CD4-positive, alpha-beta memory T cell (primary cell): ENCODE measurements around the gene MAP1B. TPM values are rescaled to one million over a fixed set of nuclear protein-coding genes. Genes with fewer than 3 reads are reported as not detected.

Experiments
- CTCF ChIA-PET: fragments of 350-600 bp; sonication (Branson Sonifier 250); formaldehyde crosslinking; loops from one replicate; lab custom pipeline; 2021; ENCODE audit warnings: inconsistent platforms; ENCODE audit not compliant: partially characterized antibody; lab: Charles Lee
- POLR2A ChIA-PET: fragments of 350-600 bp; sonication (Branson Sonifier 250); formaldehyde crosslinking; loops from one replicate; lab custom pipeline; 2021; ENCODE audit not compliant: partially characterized antibody; lab: Charles Lee
- DNase-seq, 5 donors: peaks; one replicate each; pipeline versions ENCODE4 v3.0.0 to v3.0.0-alpha.2; 2020 to 2022; ENCODE audit warnings: mixed read lengths in 1 of 5
- H3K27ac ChIP-seq: one replicate; pipeline ENCODE4 v1.7.0; 2013; ENCODE audit warnings: low read depth, low read length
- H3K27me3 ChIP-seq: 2 replicates; pipeline ENCODE4 v1.7.0; 2013; ENCODE audit warnings: mild to moderate bottlenecking, low read length, moderate library complexity; ENCODE audit not compliant: insufficient read depth
- H3K36me3 ChIP-seq: 2 replicates; pipeline ENCODE4 v1.7.0; 2013; ENCODE audit warnings: mild to moderate bottlenecking, low read length, moderate library complexity; ENCODE audit not compliant: insufficient read depth
- H3K4me1 ChIP-seq: 2 replicates; pipeline ENCODE4 v1.7.0; 2013; ENCODE audit warnings: mild to moderate bottlenecking, low read length, moderate library complexity; ENCODE audit not compliant: insufficient read depth
- H3K4me3 ChIP-seq, 2 donors: one replicate each; pipeline ENCODE4 v1.7.0; 2013; ENCODE audit warnings: low read length in 2 of 2, mild to moderate bottlenecking in 1 of 2
- H3K9me3 ChIP-seq, 2 donors: one replicate each; pipeline ENCODE4 v1.7.0; 2013; ENCODE audit warnings: low read length in 2 of 2, control low read depth in 1 of 2; ENCODE audit not compliant: control insufficient read depth in 1 of 2
- H3K27ac Mint-ChIP-seq, 7 donors: one replicate each; pipeline ENCODE4 v1.8.0; 2020 to 2021; ENCODE audit warnings: mixed read lengths in 7 of 7, mild to moderate bottlenecking in 6 of 7, inconsistent platforms in 3 of 7, moderate library complexity in 3 of 7
- H3K27me3 Mint-ChIP-seq, 2 donors: one replicate each; pipeline ENCODE4 v1.8.0; 2020 to 2021; ENCODE audit warnings: mixed read lengths in 2 of 2
- H3K36me3 Mint-ChIP-seq, 2 donors: one replicate each; pipeline ENCODE4 v1.8.0; 2020 to 2021; ENCODE audit warnings: mixed read lengths in 2 of 2, inconsistent platforms in 1 of 2, mild to moderate bottlenecking in 1 of 2
- H3K4me1 Mint-ChIP-seq, 4 donors: one replicate each; pipeline ENCODE4 v1.8.0; 2020 to 2021; ENCODE audit warnings: mixed read lengths in 4 of 4, mild to moderate bottlenecking in 1 of 4
- H3K4me3 Mint-ChIP-seq, 8 donors: one replicate each; pipeline ENCODE4 v1.8.0; 2020 to 2021; ENCODE audit warnings: mixed read lengths in 8 of 8, mild to moderate bottlenecking in 7 of 8, moderate library complexity in 6 of 8, inconsistent platforms in 3 of 8
- H3K9me3 Mint-ChIP-seq, 8 donors: one replicate each; pipeline ENCODE4 v1.8.0; 2020 to 2021; ENCODE audit warnings: mixed read lengths in 8 of 8, mild to moderate bottlenecking in 5 of 8, inconsistent platforms in 3 of 8, moderate library complexity in 1 of 8
- intact Hi-C: fragments of 100-400 bp; cut with micrococcal nuclease; formaldehyde crosslinking; loops from one replicate; pipeline ENCODE4 v1.15.1; 2023
- polyA plus RNA-seq, 2 donors: library from polyadenylated mRNA; unstranded; fragments of 300-500 nt; fragmentation: Illumina TruSeq; gene quantifications; one replicate each; pipeline ENCODE4 v1.2.3, GENCODE V29; 2021
- total RNA-seq, 2 experiments: library from RNA; stranded (reverse); gene quantifications; one replicate each; pipeline ENCODE4 v1.2.3, GENCODE V29; 2021

MAP1B gene
- total and polyA plus RNA-seq, 4 experiments from 2014 or later, result 0.13 to 0.25 TPM; not detected in 2

- intact Hi-C loops, result loop anchor here (1.0 kb wide), 1 partner anchor 109 kb away; no protein-coding TSS in a partner anchor
- Mint-ChIP-seq H3K9me3 (no peaks in the 10 kb centered on the region), H3K27me3 (no peaks in the 10 kb centered on the region), H3K27ac (peak overlapping the region in 1 of 7 donors; percentile 37), H3K36me3 (peaks cover 2 to 14% of the 10 kb centered on the region in 2 donors), H3K4me1 (peaks cover 6 to 16% (median 15%) of the 10 kb centered on the region in 4 donors), H3K4me3 (no peak overlapping the region)
- Histone ChIP-seq H3K36me3 (no peaks in the 10 kb centered on the region), H3K4me3 (no peak overlapping the region), H3K27ac (no peak overlapping the region), H3K27me3 (no peaks in the 10 kb centered on the region), H3K9me3 (no peaks in the 10 kb centered on the region), H3K4me1 (no peaks in the 10 kb centered on the region)
- DNase-seq, result no peak
- POLR2A ChIA-PET, result no interaction called here
- CTCF ChIA-PET, result interaction anchor here (1.4 kb wide), 1 partner anchor 19 kb away, joined by 3 read pairs; no protein-coding TSS in a partner anchor
These were observed 138.8 kb downstream of the MAP1B start for GRCh38 chr5:72245951-72246532.

- no peak for DNase-seq
- intact Hi-C loops, result loop anchor here (1.0 kb wide), 1 partner anchor 110 kb away; no protein-coding TSS in a partner anchor
- H3K4me3 ChIP-seq, result no peak overlapping the region
- H3K27me3 Mint-ChIP-seq, result no peaks in the 10 kb centered on the region
- H3K36me3 Mint-ChIP-seq, result peaks cover 5 to 18% of the 10 kb centered on the region in 2 donors
- no peaks in the 10 kb centered on the region for H3K9me3 Mint-ChIP-seq
- H3K27ac ChIP-seq, result no peak overlapping the region
- H3K4me1 ChIP-seq, result no peaks in the 10 kb centered on the region
- H3K27ac Mint-ChIP-seq, result no peak overlapping the region
- H3K27me3 ChIP-seq, result no peaks in the 10 kb centered on the region
- H3K4me3 Mint-ChIP-seq, result no peak overlapping the region
- no peaks in the 10 kb centered on the region for H3K36me3 ChIP-seq
- no peaks in the 10 kb centered on the region for H3K9me3 ChIP-seq
- ChIA-PET POLR2A (no interaction called here), CTCF (no interaction called here)
- H3K4me1 Mint-ChIP-seq, result peaks cover 7 to 17% (median 14%) of the 10 kb centered on the region in 4 donors
These were observed 139.7 kb downstream of the MAP1B start for GRCh38 chr5:72246954-72247442.

GRCh38 chr5:72248410-72248981, 141.2 kb downstream of the MAP1B start:
- H3K4me3 Mint-ChIP-seq, result no peak overlapping the region
- intact Hi-C loops, result no loop called here
- H3K27me3 Mint-ChIP-seq, result no peaks in the 10 kb centered on the region
- H3K36me3 Mint-ChIP-seq, result peaks cover 9 to 21% of the 10 kb centered on the region in 2 donors
- no peaks in the 10 kb centered on the region for H3K9me3 Mint-ChIP-seq
- H3K9me3 ChIP-seq, result no peaks in the 10 kb centered on the region
- H3K27ac ChIP-seq, result no peak overlapping the region
- no peak overlapping the region for H3K4me3 ChIP-seq
- no peak overlapping the region for H3K27ac Mint-ChIP-seq
- no peak for DNase-seq
- H3K4me1 ChIP-seq, result no peaks in the 10 kb centered on the region
- CTCF ChIA-PET, result interaction anchor here (0.6 to 1.5 kb wide), 3 partner anchors 10 to 47 kb away, joined by 3 to 5 read pairs (median 3); no protein-coding TSS in a partner anchor
- H3K27me3 ChIP-seq, result no peaks in the 10 kb centered on the region
- peaks cover 7 to 17% (median 13%) of the 10 kb centered on the region in 4 donors for H3K4me1 Mint-ChIP-seq
- POLR2A ChIA-PET, result no interaction called here
- H3K36me3 ChIP-seq, result no peaks in the 10 kb centered on the region

DNA sequence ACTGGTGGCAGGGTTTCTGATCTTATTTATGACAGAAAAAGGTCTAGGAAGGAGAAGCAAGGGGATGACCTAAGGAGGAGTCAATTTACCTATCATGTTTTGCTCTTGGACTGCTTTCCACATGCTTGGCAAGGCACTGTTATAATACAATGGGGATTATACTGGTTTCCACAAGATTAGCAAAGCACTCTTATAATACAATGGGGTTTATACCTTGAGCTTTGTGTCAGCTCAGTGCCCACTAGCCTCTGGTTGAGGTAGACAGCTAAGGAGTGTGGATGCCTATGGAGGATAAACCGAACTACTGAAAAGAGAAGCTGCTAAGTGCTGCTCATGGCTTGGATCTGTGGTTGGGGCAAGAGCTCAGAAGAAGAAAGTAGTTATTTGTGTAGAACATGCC, 144.1 kb downstream of the MAP1B start:
- peaks cover 11 to 27% of the 10 kb centered on the region in 2 donors for H3K36me3 Mint-ChIP-seq
- no peak overlapping the region for H3K4me3 Mint-ChIP-seq
- H3K27me3 Mint-ChIP-seq, result no peaks in the 10 kb centered on the region
- no peaks in the 10 kb centered on the region for H3K9me3 ChIP-seq
- H3K36me3 ChIP-seq, result no peaks in the 10 kb centered on the region
- ChIA-PET POLR2A (interaction anchor here (0.6 kb wide), 1 partner anchor 579 kb away, joined by 3 read pairs; no protein-coding TSS in a partner anchor), CTCF (interaction anchor here (0.9 kb wide), 1 partner anchor 17 kb away, joined by 3 read pairs; no protein-coding TSS in a partner anchor)
- H3K27ac Mint-ChIP-seq, result peak overlapping the region in 1 of 7 donors; percentile 84
- no peaks in the 10 kb centered on the region for H3K4me1 ChIP-seq
- no peak overlapping the region for H3K27ac ChIP-seq
- intact Hi-C loops, result no loop called here
- H3K4me1 Mint-ChIP-seq, result peaks cover 0 to 14% (median 6%) of the 10 kb centered on the region in 4 donors
- DNase-seq, result no peak
- H3K9me3 Mint-ChIP-seq, result no peaks in the 10 kb centered on the region
- no peak overlapping the region for H3K4me3 ChIP-seq
- no peaks in the 10 kb centered on the region for H3K27me3 ChIP-seq

DNA sequence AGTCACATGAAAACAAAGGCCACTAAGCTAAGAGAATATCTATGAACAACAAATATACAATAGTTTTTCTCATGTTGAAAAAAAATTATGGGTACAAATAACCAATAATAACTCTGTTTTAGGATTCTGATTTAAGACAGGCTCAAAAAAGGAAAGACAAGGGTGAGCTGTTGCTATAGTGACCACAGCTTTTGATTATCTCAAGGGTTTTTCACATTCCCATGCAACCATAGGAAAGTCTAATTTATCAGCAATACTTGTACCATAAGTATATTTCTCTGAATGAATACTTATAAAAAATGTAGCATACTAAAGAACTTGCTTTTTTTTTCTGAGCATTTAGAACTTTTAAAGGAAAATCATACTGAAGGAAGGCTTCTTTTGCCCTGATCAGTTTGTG, 144.7 kb downstream of the MAP1B start:
- CTCF ChIA-PET, result interaction anchor here (0.9 kb wide), 1 partner anchor 16 kb away, joined by 3 read pairs; no protein-coding TSS in a partner anchor

DNA sequence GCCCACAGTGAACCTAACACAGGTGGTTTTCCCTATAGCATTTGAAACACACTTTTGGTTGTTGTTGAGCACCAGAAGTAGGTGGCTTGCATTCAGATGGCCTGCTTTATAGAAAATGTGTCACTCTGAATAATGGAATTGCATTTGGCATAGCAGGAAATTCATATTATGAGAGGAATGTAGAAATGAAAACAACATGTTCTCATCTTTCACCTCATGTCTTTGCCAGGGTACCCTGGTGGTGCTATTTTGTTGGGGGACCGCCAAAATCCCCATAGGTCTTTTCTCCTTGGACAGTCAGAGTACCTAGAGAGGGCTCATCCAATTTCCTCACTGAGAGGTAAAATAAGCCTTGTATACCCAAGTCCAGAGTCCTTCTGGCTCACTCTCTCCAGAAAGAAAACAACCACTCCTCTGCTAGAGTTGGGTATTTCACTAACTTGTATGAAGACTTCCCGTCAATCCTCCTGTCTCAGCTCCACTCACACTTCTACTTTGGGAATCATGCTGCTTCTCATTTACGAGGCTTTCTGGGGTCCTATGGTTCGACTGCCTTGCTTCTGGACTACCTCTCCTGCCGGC, 145.4 kb downstream of the MAP1B start:
- Mint-ChIP-seq H3K27me3 (no peaks in the 10 kb centered on the region), H3K4me3 (no peak overlapping the region), H3K36me3 (peaks cover 15 to 37% of the 10 kb centered on the region in 2 donors), H3K27ac (no peak overlapping the region), H3K4me1 (peaks cover 0 to 11% (median 3%) of the 10 kb centered on the region in 4 donors), H3K9me3 (no peaks in the 10 kb centered on the region)
- Histone ChIP-seq H3K27me3 (no peaks in the 10 kb centered on the region), H3K36me3 (no peaks in the 10 kb centered on the region), H3K9me3 (no peaks in the 10 kb centered on the region), H3K4me1 (no peaks in the 10 kb centered on the region), H3K27ac (no peak overlapping the region), H3K4me3 (no peak overlapping the region)
- DNase-seq, result no peak
- ChIA-PET POLR2A (no interaction called here), CTCF (no interaction called here)
- intact Hi-C loops, result no loop called here

More for the DNA sequence above, 144.7 kb downstream of the MAP1B start:
- Mint-ChIP-seq H3K4me3 (no peak overlapping the region), H3K27ac (no peak overlapping the region), H3K36me3 (peaks cover 11 to 30% of the 10 kb centered on the region in 2 donors), H3K4me1 (peaks cover 0 to 14% (median 4%) of the 10 kb centered on the region in 4 donors), H3K9me3 (no peaks in the 10 kb centered on the region), H3K27me3 (no peaks in the 10 kb centered on the region)
- no peak overlapping the region for H3K27ac ChIP-seq
- H3K27me3 ChIP-seq, result no peaks in the 10 kb centered on the region
- H3K9me3 ChIP-seq, result no peaks in the 10 kb centered on the region
- no peak overlapping the region for H3K4me3 ChIP-seq
- no peak for DNase-seq
- no peaks in the 10 kb centered on the region for H3K36me3 ChIP-seq
- H3K4me1 ChIP-seq, result no peaks in the 10 kb centered on the region
- POLR2A ChIA-PET, result interaction anchor here (0.6 kb wide), 1 partner anchor 580 kb away, joined by 3 read pairs; no protein-coding TSS in a partner anchor
- intact Hi-C loops, result no loop called here

DNA sequence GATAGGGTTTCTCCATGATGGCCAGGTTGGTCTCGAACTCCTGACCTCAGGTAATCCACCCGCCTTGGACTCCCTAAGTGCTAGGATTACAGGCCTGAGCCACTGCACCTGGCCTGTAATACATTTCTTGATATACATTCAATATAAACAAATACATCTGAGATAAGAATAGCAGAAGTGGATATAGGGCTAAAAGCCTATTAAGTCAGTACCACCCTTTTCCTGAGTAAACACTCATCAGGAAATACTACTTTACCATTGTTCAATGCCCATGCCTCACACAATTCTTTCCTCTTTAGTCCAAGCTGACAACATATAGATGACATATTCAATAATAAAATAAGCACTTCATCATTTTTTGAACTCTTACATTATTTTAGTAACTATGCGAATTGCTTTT, 148.0 kb downstream of the MAP1B start:
- no peak for DNase-seq
- POLR2A ChIA-PET, result no interaction called here
- Histone ChIP-seq H3K4me3 (no peak overlapping the region), H3K27ac (no peak overlapping the region), H3K9me3 (no peaks in the 10 kb centered on the region), H3K27me3 (no peaks in the 10 kb centered on the region), H3K36me3 (no peaks in the 10 kb centered on the region), H3K4me1 (no peaks in the 10 kb centered on the region)
- peaks cover 15 to 40% of the 10 kb centered on the region in 2 donors for H3K36me3 Mint-ChIP-seq
- intact Hi-C loops, result no loop called here
- no peak overlapping the region for H3K27ac Mint-ChIP-seq
- no peaks in the 10 kb centered on the region for H3K9me3 Mint-ChIP-seq
- CTCF ChIA-PET, result no interaction called here
- H3K4me3 Mint-ChIP-seq, result no peak overlapping the region
- H3K27me3 Mint-ChIP-seq, result no peaks in the 10 kb centered on the region
- peaks cover 0 to 10% (median 3%) of the 10 kb centered on the region in 4 donors for H3K4me1 Mint-ChIP-seq
